GM10266 (cell line): ENCODE data around the gene HPS1.

Source experiments
- DNase-seq: peaks from one replicate; pipeline ENCODE4 v3.0.0; 2012; ENCODE audit errors: extremely low spot score
- TF ChIP-seq, protein P1 (sequence below): IDR thresholded peaks from 2 replicates; pipeline ENCODE4 v1.5.1; 2012; ENCODE audit warnings: mild to moderate bottlenecking, low read depth; ENCODE audit not compliant: control insufficient read depth, insufficient read depth; ENCODE audit errors: missing control alignments

Gene HPS1

DNA sequence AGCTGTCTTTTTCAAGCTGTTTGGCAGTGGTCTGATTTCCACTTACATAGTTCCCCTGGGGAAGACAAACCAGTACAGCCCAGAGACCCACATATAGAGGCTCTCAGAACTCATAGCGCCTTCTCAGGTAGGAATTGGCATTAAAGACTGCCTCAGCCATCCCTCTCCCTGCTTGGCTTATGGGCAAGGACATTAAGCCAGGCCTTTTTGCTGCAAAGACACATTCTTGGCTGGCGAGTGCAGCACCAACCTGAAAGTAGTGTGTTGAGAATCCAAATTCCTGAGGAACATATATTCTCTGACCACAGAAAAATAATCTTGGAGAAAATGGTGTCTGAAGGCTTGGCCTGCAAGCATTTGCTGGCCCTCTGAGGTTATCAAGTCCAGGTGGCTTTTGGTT, 39.2 kb upstream of the HPS1 start:
- no peak for DNase-seq
- TF ChIP-seq, protein P1, sequence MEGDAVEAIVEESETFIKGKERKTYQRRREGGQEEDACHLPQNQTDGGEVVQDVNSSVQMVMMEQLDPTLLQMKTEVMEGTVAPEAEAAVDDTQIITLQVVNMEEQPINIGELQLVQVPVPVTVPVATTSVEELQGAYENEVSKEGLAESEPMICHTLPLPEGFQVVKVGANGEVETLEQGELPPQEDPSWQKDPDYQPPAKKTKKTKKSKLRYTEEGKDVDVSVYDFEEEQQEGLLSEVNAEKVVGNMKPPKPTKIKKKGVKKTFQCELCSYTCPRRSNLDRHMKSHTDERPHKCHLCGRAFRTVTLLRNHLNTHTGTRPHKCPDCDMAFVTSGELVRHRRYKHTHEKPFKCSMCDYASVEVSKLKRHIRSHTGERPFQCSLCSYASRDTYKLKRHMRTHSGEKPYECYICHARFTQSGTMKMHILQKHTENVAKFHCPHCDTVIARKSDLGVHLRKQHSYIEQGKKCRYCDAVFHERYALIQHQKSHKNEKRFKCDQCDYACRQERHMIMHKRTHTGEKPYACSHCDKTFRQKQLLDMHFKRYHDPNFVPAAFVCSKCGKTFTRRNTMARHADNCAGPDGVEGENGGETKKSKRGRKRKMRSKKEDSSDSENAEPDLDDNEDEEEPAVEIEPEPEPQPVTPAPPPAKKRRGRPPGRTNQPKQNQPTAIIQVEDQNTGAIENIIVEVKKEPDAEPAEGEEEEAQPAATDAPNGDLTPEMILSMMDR = no peak

DNA sequence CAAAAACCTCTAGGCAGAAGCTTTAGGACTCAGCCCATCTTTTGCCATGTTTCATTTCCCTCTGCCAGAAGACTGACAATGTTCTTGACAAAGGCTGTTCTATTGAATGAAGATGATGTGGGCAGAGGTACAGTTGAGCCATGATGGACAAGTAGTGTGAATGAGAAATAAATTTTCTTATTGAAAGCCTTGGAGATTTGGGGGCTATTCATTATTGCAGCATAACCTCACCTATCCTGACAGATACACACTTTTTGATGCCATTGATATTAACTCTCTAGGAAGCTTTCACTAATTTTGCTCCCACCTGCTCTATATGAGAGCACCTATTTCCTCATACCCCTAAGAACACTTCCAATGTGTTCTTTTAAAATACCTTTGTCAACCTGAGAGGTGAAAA, 36.9 kb upstream of the HPS1 start:
- TF ChIP-seq, protein P1 = no peak
- no peak for DNase-seq

DNA sequence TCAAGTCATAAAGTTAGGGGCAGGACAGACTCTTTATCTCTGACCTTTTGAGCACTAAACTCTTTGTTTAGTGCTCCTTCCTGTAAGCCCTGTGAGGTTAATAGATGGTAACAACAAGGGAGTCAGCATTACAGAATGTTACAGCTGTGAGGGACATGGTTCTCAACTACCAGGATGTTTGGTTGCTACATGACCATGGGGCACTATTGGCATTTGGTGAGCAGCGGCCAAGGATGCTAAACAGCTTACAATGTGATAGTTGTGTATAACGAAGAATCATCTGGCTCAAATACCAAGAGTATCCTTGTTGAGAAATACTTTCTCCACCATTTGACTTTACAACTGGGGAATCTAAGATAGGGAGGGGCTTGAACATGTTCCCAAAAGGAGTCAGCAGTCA, 35.4 kb upstream of the HPS1 start:
- DNase-seq = no peak
- TF ChIP-seq, protein P1 = no peak

DNA sequence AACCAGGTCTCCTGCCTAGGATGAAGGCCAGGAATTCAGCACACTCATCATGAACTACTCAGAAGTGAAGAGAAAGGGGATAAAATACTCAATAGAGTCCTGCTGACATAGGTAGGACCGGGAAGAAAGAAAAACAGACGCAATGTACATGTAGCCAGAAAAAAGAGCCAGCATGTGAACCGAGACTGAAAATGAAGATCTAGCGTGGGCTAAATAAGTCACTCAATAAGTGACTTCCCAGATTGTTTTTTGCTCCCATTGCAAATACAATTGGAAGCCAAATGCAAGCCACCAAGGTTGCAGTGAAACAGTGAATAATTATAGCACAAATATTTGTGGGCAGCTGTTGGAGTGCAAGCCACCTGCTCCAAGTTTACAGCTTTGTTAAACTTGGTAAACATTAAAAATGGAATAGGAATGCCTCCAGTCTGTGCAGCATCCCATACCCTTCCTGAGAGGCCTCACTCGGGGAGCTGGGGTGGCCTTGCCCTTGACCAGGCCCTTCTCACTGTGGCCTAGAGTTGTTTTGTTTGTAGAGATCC, 34.7 kb upstream of the HPS1 start:
- TF ChIP-seq, protein P1 = no peak
- no peak for DNase-seq

DNA sequence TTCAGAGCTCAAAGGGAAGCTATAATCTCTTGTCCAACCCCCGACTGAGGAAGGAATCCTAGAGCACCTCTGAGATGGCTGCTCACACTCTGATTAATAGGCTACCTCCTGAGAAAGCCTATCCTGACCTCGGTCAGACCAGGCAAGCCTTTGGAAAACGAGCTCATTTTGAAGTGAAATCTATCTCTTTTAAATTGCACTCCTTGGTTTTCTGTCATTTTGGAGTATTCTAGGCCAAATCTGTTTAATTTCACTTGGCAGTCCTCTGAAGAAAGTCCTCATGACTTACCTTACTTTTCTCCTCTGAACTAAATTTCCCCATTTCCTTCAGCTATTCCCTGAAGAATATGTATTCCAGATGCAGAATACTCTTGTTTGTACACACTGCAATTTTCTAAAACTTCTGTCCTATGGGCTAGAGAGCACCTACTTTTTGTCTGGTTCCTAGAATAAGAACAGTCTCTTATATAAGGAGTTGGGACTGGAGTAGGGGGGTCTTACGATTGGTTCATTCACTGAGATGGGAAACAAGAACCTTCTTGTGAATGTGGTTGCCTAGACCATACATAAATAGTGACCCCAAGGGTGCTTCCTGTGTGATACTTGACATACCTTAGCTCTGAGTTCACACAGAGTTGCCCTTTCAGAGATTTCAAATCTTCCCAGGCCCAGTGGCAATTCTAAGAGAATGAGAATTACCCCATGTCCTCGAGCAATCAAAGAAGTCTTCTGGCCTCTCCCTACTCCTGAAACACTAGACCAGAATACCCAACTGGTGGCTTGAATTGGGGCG, 31.9 kb upstream of the HPS1 start:
- DNase-seq = peak; percentile 60
- TF ChIP-seq, protein P1 = no peak

DNA sequence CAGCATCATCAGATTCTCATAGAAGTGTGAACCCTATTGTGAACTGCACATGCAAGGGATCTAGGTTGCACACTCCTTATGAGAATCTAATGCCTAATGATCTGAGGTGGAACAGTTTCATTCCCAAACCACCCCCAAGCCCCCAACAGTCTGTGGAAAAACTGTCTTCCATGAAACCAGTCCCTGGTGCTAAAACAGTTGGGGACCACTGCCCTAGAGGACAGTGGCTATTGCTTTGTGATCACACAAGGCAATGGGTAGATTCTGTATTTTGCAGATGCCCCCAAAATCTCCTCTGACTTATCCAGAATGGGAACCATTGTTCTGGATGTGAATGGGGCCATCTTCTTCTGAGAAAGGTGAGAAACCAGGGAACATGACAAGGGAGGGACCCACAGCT, 31.1 kb upstream of the HPS1 start:
- no peak for DNase-seq
- TF ChIP-seq, protein P1 = no peak

DNA sequence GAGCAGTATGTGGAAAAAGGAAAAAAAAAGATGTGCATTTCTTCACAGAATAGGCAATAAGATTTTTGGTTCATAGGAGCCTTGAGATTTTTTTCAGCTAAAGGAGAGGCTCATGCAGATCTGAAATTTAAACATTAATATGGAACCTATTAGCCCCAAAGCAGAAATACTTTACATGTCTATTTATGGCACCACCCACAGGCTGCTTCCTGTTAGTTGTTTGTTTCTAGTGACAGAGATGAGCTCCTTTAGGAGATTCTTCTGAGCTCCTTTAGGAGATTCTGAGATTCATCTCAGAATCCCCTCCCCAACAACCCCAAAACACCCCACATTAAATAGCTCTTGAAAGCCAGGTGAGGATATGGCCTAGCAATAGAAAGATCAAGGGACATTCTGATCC, 27.9 kb upstream of the HPS1 start:
- peak; percentile 45 for DNase-seq
- TF ChIP-seq, protein P1 = no peak
